Lung (tissue), 12 donors: ENCODE data around the gene ARHGEF7. TPM values are rescaled to one million over a fixed set of nuclear protein-coding genes. Genes with fewer than 3 reads are reported as not detected.

Source experiments
- ATAC-seq: fragments of 200-7000 bp; cut with Tn5 transposase; one replicate; pipeline ENCODE4 v1.9.1; 2020; ENCODE audit warnings: moderate number of reproducible peaks; ENCODE audit not compliant: insufficient read depth, low FRiP score
- DNase-seq, 3 donors: peaks; one replicate each; pipeline ENCODE4 v3.0.0-alpha.2; 2013 to 2017
- H3K27ac ChIP-seq, 2 donors: one replicate each; pipeline ENCODE4 v1.5.1; 2013; ENCODE audit warnings: mild to moderate bottlenecking in 2 of 2, moderate library complexity in 2 of 2, control low read depth in 1 of 2, inconsistent platforms in 1 of 2, low read depth in 1 of 2, low read length in 1 of 2
- H3K27me3 ChIP-seq, 3 donors: one replicate each; pipeline ENCODE4 v1.5.1; 2013; ENCODE audit warnings: low read length in 2 of 3; ENCODE audit not compliant: control insufficient read depth in 3 of 3, insufficient read depth in 3 of 3
- H3K36me3 ChIP-seq, 4 donors: one replicate each; pipeline ENCODE4 v1.5.1; 2013; ENCODE audit warnings: low read length in 4 of 4, mild to moderate bottlenecking in 1 of 4, moderate library complexity in 1 of 4; ENCODE audit not compliant: control insufficient read depth in 4 of 4, insufficient read depth in 4 of 4
- H3K4me1 ChIP-seq, 5 donors: one replicate each; pipeline ENCODE4 v1.5.1; 2013; ENCODE audit warnings: low read length in 5 of 5, mild to moderate bottlenecking in 2 of 5, moderate library complexity in 1 of 5; ENCODE audit not compliant: control insufficient read depth in 5 of 5, insufficient read depth in 5 of 5
- H3K4me3 ChIP-seq: one replicate; pipeline ENCODE4 v1.5.1; 2013; ENCODE audit warnings: mild to moderate bottlenecking, control low read depth, moderate library complexity
- H3K9ac ChIP-seq, 2 donors: one replicate each; pipeline ENCODE4 v1.5.1; 2013; ENCODE audit warnings: low read length in 2 of 2, control low read depth in 1 of 2; ENCODE audit not compliant: insufficient read depth in 1 of 2
- H3K9me3 ChIP-seq, 4 donors: one replicate each; pipeline ENCODE4 v1.5.1; 2013; ENCODE audit warnings: low read length in 3 of 4, mild to moderate bottlenecking in 1 of 4, moderate library complexity in 1 of 4; ENCODE audit not compliant: control insufficient read depth in 4 of 4, insufficient read depth in 3 of 4
- WGBS, 2 donors: extraction: QIAGEN DNeasy Blood & Tissue Kit; methylation state at CpG; one replicate each; pipeline ENCODE4 v1.1.7; 2013; 5-methylcytosine and 5-hydroxymethylcytosine counted together
- polyA plus RNA-seq, 2 donors: library from polyadenylated mRNA; stranded (reverse); fragments of 200-250 nt; gene quantifications; one replicate each; pipeline ENCODE4 v1.2.1, GENCODE V29; 2013
- total RNA-seq, 2 donors: library from RNA; depleted of rRNA in 1 of 2; stranded (reverse); fragments of >200 nt in 1 of 2; gene quantifications; one replicate each; pipeline ENCODE4 v1.2.1, GENCODE V29; 2014 to 2021
- TF ChIP-seq, protein P1 (sequence below): IDR thresholded peaks from 2 replicates; pipeline ENCODE4 v1.5.1; 2012; ENCODE audit warnings: mild to moderate bottlenecking; ENCODE audit errors: control extremely low read depth, extremely low read depth
- donor health status: control.
- donor health status: control.
- donor health status: Bipolar disorder and iron deficiency.
- donor health status: healthy.
- donor health status: DM: yes; HTN: yes; CAD: no.

ARHGEF7 gene
- total and polyA plus RNA-seq, 4 donors, result 20.9 to 143 (median 37.8) TPM

DNA sequence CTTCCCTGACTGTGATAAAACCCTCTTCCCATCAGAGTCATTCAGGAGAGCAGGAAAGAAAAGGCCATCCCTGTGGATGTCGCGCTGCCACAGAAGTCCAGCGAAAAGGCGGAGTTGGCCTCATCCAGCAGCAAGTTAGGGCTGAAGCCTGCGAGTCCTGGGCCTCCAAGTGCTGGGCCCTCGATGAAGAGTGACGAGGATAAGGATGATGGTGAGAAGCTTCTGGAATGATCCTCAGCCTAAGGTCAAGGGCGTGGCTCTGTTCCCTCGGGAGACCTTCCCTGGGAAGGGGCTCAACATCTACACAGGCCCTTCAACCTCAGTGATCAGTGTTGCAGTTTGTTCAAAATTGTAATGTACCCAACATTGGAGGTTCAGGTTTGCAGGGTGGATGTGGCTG is 227.6 kb downstream of the ARHGEF7 start:
- TF ChIP-seq, protein P1, sequence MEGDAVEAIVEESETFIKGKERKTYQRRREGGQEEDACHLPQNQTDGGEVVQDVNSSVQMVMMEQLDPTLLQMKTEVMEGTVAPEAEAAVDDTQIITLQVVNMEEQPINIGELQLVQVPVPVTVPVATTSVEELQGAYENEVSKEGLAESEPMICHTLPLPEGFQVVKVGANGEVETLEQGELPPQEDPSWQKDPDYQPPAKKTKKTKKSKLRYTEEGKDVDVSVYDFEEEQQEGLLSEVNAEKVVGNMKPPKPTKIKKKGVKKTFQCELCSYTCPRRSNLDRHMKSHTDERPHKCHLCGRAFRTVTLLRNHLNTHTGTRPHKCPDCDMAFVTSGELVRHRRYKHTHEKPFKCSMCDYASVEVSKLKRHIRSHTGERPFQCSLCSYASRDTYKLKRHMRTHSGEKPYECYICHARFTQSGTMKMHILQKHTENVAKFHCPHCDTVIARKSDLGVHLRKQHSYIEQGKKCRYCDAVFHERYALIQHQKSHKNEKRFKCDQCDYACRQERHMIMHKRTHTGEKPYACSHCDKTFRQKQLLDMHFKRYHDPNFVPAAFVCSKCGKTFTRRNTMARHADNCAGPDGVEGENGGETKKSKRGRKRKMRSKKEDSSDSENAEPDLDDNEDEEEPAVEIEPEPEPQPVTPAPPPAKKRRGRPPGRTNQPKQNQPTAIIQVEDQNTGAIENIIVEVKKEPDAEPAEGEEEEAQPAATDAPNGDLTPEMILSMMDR, result no peak
- Histone ChIP-seq H3K4me3 (no peak overlapping the region), H3K27me3 (no peaks in the 10 kb centered on the region), H3K36me3 (no peaks in the 10 kb centered on the region), H3K4me1 (peaks cover 0 to 6% (median 0%) of the 10 kb centered on the region in 5 donors), H3K9ac (no peak overlapping the region), H3K9me3 (no peaks in the 10 kb centered on the region), H3K27ac (no peak overlapping the region)
- ATAC-seq, result no peak
- 93 to 96% methylated on average over 9 of the region's 9 CpGs for WGBS, 2 donors
- DNase-seq, result no peak

DNA sequence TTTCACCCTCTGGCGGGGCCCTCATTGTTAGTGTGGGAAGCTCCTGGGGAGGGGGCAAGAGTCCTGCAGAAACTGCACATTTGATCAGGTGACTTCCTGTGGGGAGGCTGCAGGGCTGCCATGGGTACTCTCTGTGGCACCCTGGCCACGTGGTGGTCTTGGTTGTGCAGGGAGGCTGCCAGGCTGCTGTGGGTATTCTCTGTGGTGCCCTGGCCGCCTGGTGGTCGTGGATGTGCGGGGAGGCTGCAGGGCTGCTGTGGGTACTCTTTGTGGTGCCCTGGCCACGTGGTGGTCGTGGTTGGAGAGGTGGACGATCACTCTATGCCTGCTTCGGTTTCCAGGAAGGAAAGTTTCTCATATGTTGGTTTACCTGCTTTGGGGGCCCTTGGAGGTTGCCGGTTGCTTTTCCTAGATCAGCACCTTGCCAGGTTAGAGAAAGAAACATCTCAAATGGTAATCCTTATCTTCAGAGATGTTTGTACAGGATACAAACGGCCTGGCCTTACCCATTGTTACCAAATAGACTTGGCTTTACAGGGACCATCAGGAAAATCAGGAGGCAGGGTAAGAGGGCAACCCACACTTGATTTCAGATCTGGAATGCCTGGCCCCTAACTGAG is 228.2 kb downstream of the ARHGEF7 start:
- 80 to 86% methylated on average over 11 of the region's 11 CpGs for WGBS, 2 donors

DNA sequence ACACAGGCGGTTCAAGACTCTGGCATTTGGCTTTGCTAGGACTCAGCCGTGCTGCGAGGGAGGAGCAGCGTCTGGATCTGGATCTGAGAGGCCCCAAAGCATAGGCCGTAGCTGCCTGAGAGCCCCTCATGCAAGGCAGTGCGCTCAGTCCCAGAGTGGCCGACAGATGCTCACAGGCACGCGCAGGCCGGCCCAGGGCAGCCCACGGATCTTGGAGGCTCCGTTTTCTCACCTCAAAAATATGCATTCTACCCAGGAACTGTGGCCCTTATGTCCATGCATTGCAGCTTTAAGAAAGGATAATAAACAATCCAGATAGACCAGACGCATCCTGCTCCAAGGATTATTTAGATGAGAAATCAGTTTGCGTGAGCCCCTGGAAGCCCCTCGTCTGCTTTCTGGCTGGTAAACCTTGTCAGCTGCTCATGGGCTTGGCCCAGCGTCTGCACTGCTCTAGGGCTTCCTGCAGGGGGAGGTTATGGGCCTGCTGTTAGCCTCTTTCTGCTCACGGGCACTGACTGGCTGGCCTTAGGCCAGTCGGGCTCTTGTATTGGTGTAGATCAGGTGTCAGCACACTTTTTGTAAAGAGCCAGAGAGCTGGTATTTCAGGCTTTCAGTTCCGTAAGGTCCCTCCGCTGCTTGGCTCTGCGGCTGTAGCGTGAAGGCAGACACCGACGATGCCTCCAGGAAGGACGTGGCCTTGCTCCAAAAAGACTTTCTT is 229.5 kb downstream of the ARHGEF7 start:
- DNase-seq (peak; percentile 53 to 88 (median 76)), ATAC-seq (peak; percentile 81)
- H3K9ac ChIP-seq, result no peak overlapping the region
- H3K27me3 ChIP-seq, result no peaks in the 10 kb centered on the region
- H3K27ac ChIP-seq, result no peak overlapping the region
- TF ChIP-seq, protein P1, result no peak
- peaks cover 0 to 6% (median 0%) of the 10 kb centered on the region in 5 donors for H3K4me1 ChIP-seq
- no peak overlapping the region for H3K4me3 ChIP-seq
- WGBS, 2 donors, result 64 to 79% methylated on average over 25 of the region's 25 CpGs
- no peaks in the 10 kb centered on the region for H3K36me3 ChIP-seq
- no peaks in the 10 kb centered on the region for H3K9me3 ChIP-seq

More for the DNA sequence above, 228.2 kb downstream of the ARHGEF7 start:
- Histone ChIP-seq H3K27me3 (no peaks in the 10 kb centered on the region), H3K9ac (no peak overlapping the region), H3K4me1 (peaks cover 0 to 6% (median 0%) of the 10 kb centered on the region in 5 donors), H3K27ac (no peak overlapping the region), H3K36me3 (no peaks in the 10 kb centered on the region), H3K4me3 (no peak overlapping the region), H3K9me3 (no peaks in the 10 kb centered on the region)
- DNase-seq, result no peak
- TF ChIP-seq, protein P1, result no peak
- ATAC-seq, result no peak
